Thoracic aorta (tissue), 2 donors: ENCODE measurements around the gene RTKN. TPM values are rescaled to one million over a fixed set of nuclear protein-coding genes. Genes with fewer than 3 reads are reported as not detected.
"Not testable (repeated sequence)": the region's sequence is repeated elsewhere in the genome, so short reads cannot be mapped to it uniquely, and the experiment has no call there.

ENCODE experiments used
- ATAC-seq: fragments of 150-250 bp; one replicate; pipeline ENCODE4 v1.8.0; 2017; ENCODE audit warnings: low read depth; ENCODE audit not compliant: insufficient number of reproducible peaks, low FRiP score
- DNase-seq: peaks from one replicate; pipeline ENCODE4 v3.0.0-alpha.2; 2020; ENCODE audit warnings: low spot score
- H3K27ac ChIP-seq, 2 donors: fragments of 200-600 bp; sonication (generic); 1 replicate in 1 of 2; 2 replicates in 1 of 2; pipeline ENCODE4 v1.5.1; 2016; ENCODE audit warnings: mild to moderate bottlenecking in 2 of 2, moderate library complexity in 2 of 2
- H3K27me3 ChIP-seq: fragments of 200-600 bp; sonication (generic); replicated peaks from 2 replicates; pipeline ENCODE4 v1.6.0; 2016; ENCODE audit warnings: mild to moderate bottlenecking; ENCODE audit not compliant: insufficient read depth
- H3K36me3 ChIP-seq: fragments of 200-600 bp; sonication (generic); one replicate; pipeline ENCODE4 v1.5.1; 2016
- H3K4me1 ChIP-seq, 2 donors: fragments of 200-600 bp; sonication (generic); 1 replicate in 1 of 2; 2 replicates in 1 of 2; pipeline versions ENCODE4 v1.5.1 to v1.6.0; 2016; ENCODE audit warnings: low read depth in 2 of 2, mild to moderate bottlenecking in 1 of 2; ENCODE audit not compliant: control insufficient read depth in 1 of 2
- H3K4me3 ChIP-seq: fragments of 200-600 bp; sonication (generic); 2 replicates; pipeline ENCODE4 v1.5.1; 2016; ENCODE audit warnings: mild to moderate bottlenecking
- H3K9me3 ChIP-seq: fragments of 200-600 bp; sonication (generic); 2 replicates; pipeline ENCODE4 v1.5.1; 2016
- CTCF ChIP-seq: fragments of 200-600 bp; sonication (generic); IDR thresholded peaks from one replicate; pipeline ENCODE4 v1.5.1; 2019; ENCODE audit warnings: antibody characterized with exemption
- total RNA-seq, 2 donors: library from RNA; depleted of rRNA; stranded (reverse); fragments of >200 nt; gene quantifications; one replicate each; pipeline versions ENCODE4 v1.1.0 to v1.2.3, GENCODE V29; 2016

Gene RTKN
- total RNA-seq, 2 donors from 2014 or later: 23.2 to 25.6 TPM

DNA sequence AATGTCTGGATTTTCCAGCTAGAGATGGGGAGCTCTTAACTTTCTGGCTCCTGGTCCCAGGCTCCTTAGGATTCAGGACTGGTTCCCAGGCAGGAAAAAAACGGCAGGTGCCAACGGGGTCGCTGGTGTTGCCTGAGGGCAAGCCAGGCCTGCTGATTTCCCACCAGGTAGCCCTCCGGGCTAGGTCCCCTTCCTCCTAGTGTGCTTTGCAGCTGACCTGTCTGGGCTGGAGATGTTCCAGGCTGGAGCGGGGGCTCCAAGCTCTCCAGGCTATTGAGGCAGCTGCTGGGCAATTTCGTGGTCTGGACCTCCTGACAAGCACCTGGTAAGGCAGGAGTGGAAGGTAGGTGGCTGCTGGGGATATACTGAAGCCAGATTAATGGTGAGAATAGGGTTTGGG lies 32.7 kb upstream of the RTKN start:
- peaks cover 10% of the 10 kb centered on the region for H3K36me3 ChIP-seq
- H3K4me1 ChIP-seq: peaks cover 13 to 16% of the 10 kb centered on the region in 2 donors
- DNase-seq (no peak), ATAC-seq (no peak)
- H3K9me3 ChIP-seq: no peaks in the 10 kb centered on the region
- no peaks in the 10 kb centered on the region for H3K27me3 ChIP-seq
- no peak overlapping the region for H3K27ac ChIP-seq
- TF ChIP-seq CTCF: no peak
- no peak overlapping the region for H3K4me3 ChIP-seq

DNA sequence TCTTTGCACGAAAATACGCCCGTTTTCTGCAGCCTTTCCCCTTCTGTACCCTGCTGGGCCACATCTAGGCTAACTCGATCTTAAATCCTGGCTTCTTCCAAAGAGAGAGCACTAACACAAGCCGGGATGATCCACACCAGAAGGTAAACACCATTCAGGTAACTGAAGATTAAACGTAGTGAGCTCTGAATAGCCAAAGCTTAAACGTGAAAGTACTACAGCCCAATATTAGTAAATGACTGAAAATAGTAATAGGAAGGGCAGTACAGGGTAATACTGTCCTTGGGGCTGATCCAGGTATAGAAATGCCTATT lies 31.2 kb upstream of the RTKN start:
- Histone ChIP-seq H3K4me3 (peak overlapping the region; percentile 72), H3K36me3 (peaks cover 6% of the 10 kb centered on the region), H3K9me3 (no peaks in the 10 kb centered on the region), H3K27ac (peak overlapping the region; percentile 86 to 90), H3K4me1 (peaks cover 13 to 16% of the 10 kb centered on the region in 2 donors), H3K27me3 (no peaks in the 10 kb centered on the region)
- TF ChIP-seq CTCF: no peak
- no peak for ATAC-seq
- no peak for DNase-seq

DNA sequence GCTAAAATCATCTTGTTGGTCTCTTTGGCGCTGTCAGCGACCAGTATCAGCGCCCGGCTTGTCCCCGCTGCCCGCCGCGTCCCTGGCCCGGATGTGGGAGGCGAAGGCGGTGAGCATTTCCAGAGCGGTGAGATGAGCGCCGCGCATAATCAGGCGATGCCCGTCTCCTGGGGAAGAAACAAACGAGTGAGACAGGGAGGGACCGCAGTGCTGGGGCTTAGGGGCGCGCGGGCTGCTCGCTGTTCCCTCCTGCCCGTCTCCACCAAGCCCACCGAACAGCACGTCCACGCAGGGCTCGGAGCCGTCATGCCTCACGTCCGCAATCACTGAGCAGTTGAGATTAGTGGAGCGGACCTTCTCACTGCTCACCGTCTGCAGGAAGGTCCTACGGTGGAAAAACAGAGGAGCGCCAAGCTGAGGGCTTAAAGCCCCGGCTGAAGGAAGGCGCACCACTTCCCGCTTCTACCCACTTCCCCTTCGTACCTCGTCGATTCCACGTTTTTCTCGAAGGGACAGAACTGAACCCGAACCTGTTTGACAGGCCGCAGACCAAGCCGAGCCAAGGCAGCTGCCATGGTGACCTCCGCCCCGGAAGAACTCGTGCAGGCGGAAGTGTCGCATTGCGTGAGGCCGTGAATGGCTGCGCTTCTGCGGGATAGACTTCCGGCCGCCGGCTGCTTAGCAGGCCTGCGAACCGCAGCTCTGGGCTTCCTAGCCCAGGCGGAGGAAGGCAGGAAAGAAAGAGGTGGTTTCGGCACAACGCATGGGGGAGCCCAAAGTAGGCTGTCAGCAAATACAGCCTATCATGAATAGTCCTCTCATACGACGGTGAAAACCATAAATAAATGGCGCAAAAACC lies 30.6 kb upstream of the RTKN start, which contains the start of gene MRPL53:
TSS of gene MRPL53 (minus strand) at position 595 of the 859 bp plus-strand sequence. CDS start at position 575, 20 bp downstream.
- Histone ChIP-seq H3K4me1 (peaks cover 13 to 16% of the 10 kb centered on the region in 2 donors), H3K36me3 (peaks cover 6% of the 10 kb centered on the region), H3K27ac (peak within 1 kb of the TSS; percentile 86 to 90), H3K27me3 (no peaks in the 10 kb centered on the region), H3K4me3 (peak within 1 kb of the TSS; percentile 72), H3K9me3 (no peaks in the 10 kb centered on the region)
- peak; percentile 76 for ATAC-seq
- peak; percentile 74 for DNase-seq
- no peak for TF ChIP-seq CTCF

- Histone ChIP-seq H3K9me3 (no peaks in the 10 kb centered on the region), H3K4me1 (peaks cover 13 to 16% of the 10 kb centered on the region in 2 donors), H3K4me3 (peak overlapping the region; percentile 72), H3K27me3 (no peaks in the 10 kb centered on the region), H3K27ac (peak overlapping the region; percentile 86 to 90), H3K36me3 (peaks cover 6% of the 10 kb centered on the region)
- DNase-seq: no peak
- no peak for ATAC-seq
- TF ChIP-seq CTCF: no peak
Measured at GRCh38 chr2:74471332-74472065, 29.8 kb upstream of the RTKN start.

- not testable (repeated sequence) for H3K9me3 ChIP-seq, H3K4me3 ChIP-seq, H3K27me3 ChIP-seq, H3K36me3 ChIP-seq, H3K27ac ChIP-seq, ATAC-seq, DNase-seq
- peaks cover 17 to 22% of the 10 kb centered on the region in 2 donors for H3K4me1 ChIP-seq
Measured at GRCh38 chr2:74470742-74471141, 29.0 kb upstream of the RTKN start.
